HT-29 (cell line): ENCODE results near the gene PIGS. TPM values are rescaled to one million over a fixed set of nuclear protein-coding genes. Genes with fewer than 3 reads are reported as not detected.

Source experiments
- DNase-seq: peaks from one replicate; pipeline ENCODE4 v3.0.0-alpha.2; 2015; ENCODE audit warnings: low spot score
- total RNA-seq: library from RNA; depleted of rRNA; stranded (reverse); fragments of >200 nt; shearing (Covaris generic); gene quantifications from 2 replicates; pipeline ENCODE4 v1.2.3, GENCODE V29; 2014; rRNA removed

PIGS gene
- total RNA-seq, 1 experiment from 2014 or later: 65.8 TPM

DNA sequence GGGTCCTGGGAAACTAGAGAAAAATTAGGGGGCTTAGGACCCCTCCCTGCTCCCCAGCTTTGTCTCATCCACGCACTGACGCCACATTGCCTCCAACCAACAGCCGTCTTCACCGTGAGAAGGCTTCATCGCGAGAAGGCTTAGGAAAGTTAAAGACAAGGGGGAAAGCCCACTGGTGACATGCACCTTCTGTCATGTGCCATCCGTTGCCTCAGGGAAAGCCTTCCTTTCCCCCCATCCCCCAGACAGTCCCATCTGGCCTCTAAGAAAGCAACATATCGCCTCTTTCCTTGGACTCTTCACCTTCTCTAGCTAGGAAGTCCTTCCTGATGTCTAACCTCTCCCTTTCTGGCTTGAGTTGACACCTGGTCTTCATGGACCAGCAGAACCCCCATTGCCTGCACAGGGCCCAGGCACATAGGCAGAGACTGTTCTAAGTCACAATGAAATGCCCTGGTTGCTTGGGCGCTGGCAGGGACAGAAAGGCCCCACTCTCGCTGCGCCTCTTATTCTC lies 63.1 kb downstream of the PIGS start:
- no peak for DNase-seq

DNA sequence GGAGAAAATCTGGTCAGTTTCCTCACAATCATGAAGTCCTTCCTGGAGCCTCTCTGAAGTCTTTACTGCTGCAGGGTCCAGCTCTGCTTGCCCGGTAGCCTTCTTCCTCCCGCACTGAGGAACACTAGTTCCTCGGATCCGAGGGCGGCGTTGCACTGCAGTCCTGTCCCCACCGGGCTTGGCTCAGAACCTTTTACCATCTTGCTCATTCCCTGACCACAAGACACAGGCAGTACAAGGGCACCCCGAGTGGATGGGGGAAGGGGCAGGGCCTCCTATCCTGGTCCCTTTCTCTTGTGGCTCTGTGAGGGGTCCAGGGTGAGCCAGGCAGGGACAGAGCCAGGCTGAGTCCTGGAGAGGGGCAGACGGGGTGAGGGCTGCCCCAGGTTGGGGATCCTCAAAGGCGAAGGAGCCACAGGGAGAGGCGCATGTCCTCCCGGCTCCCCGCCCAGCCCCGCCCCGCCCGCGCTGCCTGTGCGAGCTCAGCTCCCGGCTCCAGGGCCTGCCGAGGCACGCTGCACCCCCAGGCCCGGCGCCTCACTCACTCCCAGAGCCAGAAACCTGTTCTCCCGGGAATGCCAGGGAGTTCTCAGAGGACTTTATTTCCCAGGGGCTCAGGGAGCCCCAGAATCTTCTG lies 63.6 kb downstream of the PIGS start:
- DNase-seq: no peak

DNA sequence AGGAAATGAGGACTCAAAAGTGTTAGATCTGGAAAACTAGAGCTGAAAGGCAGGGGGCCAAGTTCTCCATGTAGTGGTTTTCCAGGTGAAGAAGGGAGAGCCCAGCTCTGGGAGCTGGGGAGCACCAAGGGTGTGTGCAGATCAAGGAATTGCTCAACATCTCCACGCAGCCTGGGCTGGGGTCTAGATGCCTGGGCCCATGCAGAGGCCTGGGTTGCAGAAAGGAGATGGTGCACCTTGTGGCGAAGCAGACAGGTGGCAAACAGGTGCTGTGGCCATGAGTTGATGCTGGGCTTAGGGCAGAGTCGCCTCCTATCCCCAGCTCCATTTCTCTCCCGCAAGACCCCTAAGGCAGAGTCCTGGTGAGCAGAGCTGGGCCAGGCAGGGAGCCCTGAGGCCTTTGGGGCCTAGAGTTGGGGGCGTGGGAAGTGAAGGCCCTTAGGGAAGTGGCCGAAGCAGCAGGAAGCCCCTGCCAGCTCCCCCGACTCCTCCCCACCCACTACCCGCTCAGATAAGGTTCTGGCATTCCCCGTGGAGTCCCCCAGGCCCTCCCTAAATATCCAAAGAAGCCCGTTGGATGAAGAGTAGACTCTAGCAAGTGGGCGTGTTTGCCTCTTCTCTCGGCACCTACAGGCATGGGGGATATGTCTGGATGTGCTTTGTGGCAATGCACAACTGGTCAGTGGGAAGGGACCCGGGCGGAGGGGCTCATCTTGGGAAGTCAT lies 64.4 kb downstream of the PIGS start:
- DNase-seq: no peak

DNA sequence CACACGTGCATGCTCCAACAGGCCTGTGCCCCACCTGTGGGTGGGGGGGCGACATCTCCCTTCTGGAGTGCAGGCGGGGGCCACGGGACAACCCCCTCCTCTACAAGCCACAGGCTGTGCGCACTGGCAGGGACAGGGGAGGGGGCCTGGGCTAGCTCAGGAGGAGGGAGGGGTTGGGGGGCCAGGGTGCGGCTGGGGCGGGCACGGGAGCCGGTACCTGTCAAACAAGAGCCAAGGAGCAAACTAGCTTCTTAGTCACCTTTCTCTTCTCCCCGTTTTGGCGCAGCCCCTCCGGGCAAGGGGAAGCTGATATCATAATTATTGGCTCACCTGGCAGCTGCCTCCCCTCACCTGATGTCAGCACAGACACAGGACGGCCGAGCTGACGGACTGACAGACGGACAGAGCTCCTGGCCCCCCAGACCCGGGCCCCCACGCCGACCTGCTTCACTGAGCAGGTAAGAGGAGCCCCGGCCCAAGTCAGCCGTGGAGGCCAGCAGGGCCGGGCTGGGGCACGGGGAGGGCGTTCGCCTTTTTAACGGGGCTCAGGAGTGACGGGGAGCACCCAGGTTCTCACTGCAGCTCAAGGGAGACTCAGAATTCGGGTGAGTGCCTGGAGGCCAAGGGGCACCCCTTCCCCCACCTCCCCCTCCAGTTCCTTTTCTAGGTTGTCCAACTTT lies 65.2 kb downstream of the PIGS start, which contains the start of gene FOXN1:
Gene FOXN1 (plus strand): TSS at position 363 of the 680 bp plus-strand sequence. CDS start 17,622 bp downstream, outside the sequence.
- DNase-seq: no peak

DNA sequence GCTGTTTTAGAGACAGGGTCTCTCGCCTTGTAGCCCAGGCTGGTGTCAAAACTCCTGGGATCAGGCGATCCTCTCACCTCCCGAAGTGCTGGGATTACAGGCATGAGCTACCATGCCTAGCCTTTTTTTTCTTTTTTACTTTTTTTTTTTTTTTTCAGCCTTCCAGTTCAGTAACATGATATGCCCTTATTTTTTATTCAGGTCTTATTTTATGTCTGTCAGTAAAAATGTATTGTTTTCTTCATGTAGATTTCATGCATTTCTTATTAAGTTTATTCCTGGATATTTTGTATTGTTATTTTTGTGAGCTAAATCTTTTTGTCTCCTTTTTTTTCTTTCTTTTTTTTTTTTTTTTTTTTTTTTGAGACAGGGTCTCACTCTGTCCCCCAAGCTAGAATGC lies 67.9 kb downstream of the PIGS start:
- DNase-seq: no peak

Other genes with a start within 250 kb of the PIGS start
- gene IFT20, start 236.1 kb downstream of the PIGS start, total RNA-seq: 28.0 and 33.2 TPM in 2 replicates
- 32.8 and 36.8 TPM in 2 replicates for gene TNFAIP1, start 235.8 kb downstream of the PIGS start, total RNA-seq
- gene POLDIP2, start 214.0 kb downstream of the PIGS start, total RNA-seq: 146 and 158 TPM in 2 replicates
- not detected in 2 replicates for gene SEBOX, start 206.3 kb downstream of the PIGS start, total RNA-seq
- gene VTN, start 201.2 kb downstream of the PIGS start, total RNA-seq: not detected in 2 replicates
- 8.0 and 8.6 TPM in 2 replicates for gene SARM1, start 199.8 kb downstream of the PIGS start, total RNA-seq
- gene SLC46A1, start 165.3 kb downstream of the PIGS start, total RNA-seq: 5.0 and 5.1 TPM in 2 replicates
- gene SLC13A2, start 97.9 kb downstream of the PIGS start, total RNA-seq: not detected in 2 replicates
- not detected in 2 replicates for gene FOXN1, start 65.2 kb downstream of the PIGS start, total RNA-seq
- gene UNC119, start 18.9 kb downstream of the PIGS start, total RNA-seq: 28.9 and 36.7 TPM in 2 replicates
- 43.5 and 46.9 TPM in 2 replicates for gene ALDOC, start 5.4 kb upstream of the PIGS start, total RNA-seq
- 62.5 and 71.2 TPM in 2 replicates for gene SPAG5, start 27.5 kb upstream of the PIGS start, total RNA-seq
- 11.1 and 12.1 TPM in 2 replicates for gene RSKR, start 42.7 kb upstream of the PIGS start, total RNA-seq
- gene BLTP2, start 73.6 kb upstream of the PIGS start, total RNA-seq: 127 and 129 TPM in 2 replicates
- gene SDF2, start 90.4 kb upstream of the PIGS start, total RNA-seq: 50.7 and 52.6 TPM in 2 replicates
- 48.1 and 57.9 TPM in 2 replicates for gene SUPT6H, start 90.7 kb upstream of the PIGS start, total RNA-seq
- 1.7 and 3.8 TPM in 2 replicates for gene PROCA1, start 140.4 kb upstream of the PIGS start, total RNA-seq
- gene RAB34, start 146.3 kb upstream of the PIGS start, total RNA-seq: 0.97 TPM in 1 of 2 replicates, not detected in the other
- gene RPL23A, start 148.5 kb upstream of the PIGS start, total RNA-seq: 601 and 602 TPM in 2 replicates
- gene TLCD1, start 154.7 kb upstream of the PIGS start, total RNA-seq: 30.6 and 44.6 TPM in 2 replicates
- 13.9 and 15.0 TPM in 2 replicates for gene NEK8, start 157.3 kb upstream of the PIGS start, total RNA-seq
- 295 and 307 TPM in 2 replicates for gene TRAF4, start 172.5 kb upstream of the PIGS start, total RNA-seq